Mucosa of stomach (tissue), 1 donor: Measurements from ENCODE around the gene AIG1.

ENCODE experiments used
- H3K27me3 ChIP-seq: one replicate; pipeline ENCODE4 v1.7.0; 2013; ENCODE audit warnings: mild to moderate bottlenecking, low read length; ENCODE audit not compliant: control insufficient read depth, insufficient read depth
- H3K36me3 ChIP-seq: one replicate; pipeline ENCODE4 v1.7.0; 2013; ENCODE audit warnings: low read length; ENCODE audit not compliant: control insufficient read depth, insufficient read depth
- H3K4me1 ChIP-seq: one replicate; pipeline ENCODE4 v1.7.0; 2013; ENCODE audit warnings: mild to moderate bottlenecking, low read length; ENCODE audit not compliant: control insufficient read depth, insufficient read depth
- H3K4me3 ChIP-seq: one replicate; pipeline ENCODE4 v1.7.0; 2013; ENCODE audit warnings: low read length
- H3K9ac ChIP-seq: one replicate; pipeline ENCODE4 v1.7.0; 2013; ENCODE audit warnings: mild to moderate bottlenecking, low read length, moderate library complexity
- H3K9me3 ChIP-seq: one replicate; pipeline ENCODE4 v1.7.0; 2013; ENCODE audit warnings: mild to moderate bottlenecking, low read length, moderate library complexity; ENCODE audit not compliant: control insufficient read depth
- donor health status: Pancreatic carcinoma.

Gene AIG1

GRCh38 chr6:143103916-143104315, 43.2 kb downstream of the AIG1 start:
- Histone ChIP-seq H3K36me3 (no peaks in the 10 kb centered on the region), H3K4me1 (no peaks in the 10 kb centered on the region), H3K9me3 (no peaks in the 10 kb centered on the region), H3K27me3 (no peaks in the 10 kb centered on the region), H3K4me3 (no peak overlapping the region), H3K9ac (no peak overlapping the region)

GRCh38 chr6:143107440-143107839, 46.8 kb downstream of the AIG1 start:
- Histone ChIP-seq H3K4me1 (no peaks in the 10 kb centered on the region), H3K36me3 (no peaks in the 10 kb centered on the region), H3K4me3 (no peak overlapping the region), H3K9ac (no peak overlapping the region), H3K27me3 (no peaks in the 10 kb centered on the region), H3K9me3 (no peaks in the 10 kb centered on the region)

GRCh38 chr6:143107911-143108761, 47.4 kb downstream of the AIG1 start:
- Histone ChIP-seq H3K9ac (no peak overlapping the region), H3K4me3 (no peak overlapping the region), H3K36me3 (no peaks in the 10 kb centered on the region), H3K9me3 (no peaks in the 10 kb centered on the region), H3K27me3 (no peaks in the 10 kb centered on the region), H3K4me1 (no peaks in the 10 kb centered on the region)

GRCh38 chr6:143109196-143109595, 48.5 kb downstream of the AIG1 start:
- no peak overlapping the region for H3K4me3 ChIP-seq
- no peak overlapping the region for H3K9ac ChIP-seq
- H3K27me3 ChIP-seq = no peaks in the 10 kb centered on the region
- H3K9me3 ChIP-seq = no peaks in the 10 kb centered on the region
- no peaks in the 10 kb centered on the region for H3K36me3 ChIP-seq
- no peaks in the 10 kb centered on the region for H3K4me1 ChIP-seq

- H3K9ac ChIP-seq = no peak overlapping the region
- no peaks in the 10 kb centered on the region for H3K4me1 ChIP-seq
- H3K36me3 ChIP-seq = no peaks in the 10 kb centered on the region
- no peaks in the 10 kb centered on the region for H3K27me3 ChIP-seq
- no peaks in the 10 kb centered on the region for H3K9me3 ChIP-seq
- no peak overlapping the region for H3K4me3 ChIP-seq
Measured at GRCh38 chr6:143110572-143110971, 49.9 kb downstream of the AIG1 start.

- Histone ChIP-seq H3K4me1 (no peaks in the 10 kb centered on the region), H3K36me3 (no peaks in the 10 kb centered on the region), H3K9me3 (no peaks in the 10 kb centered on the region), H3K9ac (no peak overlapping the region), H3K27me3 (no peaks in the 10 kb centered on the region), H3K4me3 (no peak overlapping the region)
Measured at GRCh38 chr6:143110996-143111395, 50.3 kb downstream of the AIG1 start.

- H3K4me1 ChIP-seq = no peaks in the 10 kb centered on the region
- H3K27me3 ChIP-seq = no peaks in the 10 kb centered on the region
- no peak overlapping the region for H3K4me3 ChIP-seq
- H3K36me3 ChIP-seq = no peaks in the 10 kb centered on the region
- no peak overlapping the region for H3K9ac ChIP-seq
- H3K9me3 ChIP-seq = no peaks in the 10 kb centered on the region
Measured at GRCh38 chr6:143111443-143111842, 50.8 kb downstream of the AIG1 start.

- Histone ChIP-seq H3K9me3 (no peaks in the 10 kb centered on the region), H3K9ac (no peak overlapping the region), H3K4me3 (no peak overlapping the region), H3K36me3 (no peaks in the 10 kb centered on the region), H3K4me1 (no peaks in the 10 kb centered on the region), H3K27me3 (no peaks in the 10 kb centered on the region)
Measured at GRCh38 chr6:143112084-143112768, 51.5 kb downstream of the AIG1 start.

- no peaks in the 10 kb centered on the region for H3K27me3 ChIP-seq
- H3K9me3 ChIP-seq = no peaks in the 10 kb centered on the region
- H3K4me3 ChIP-seq = no peak overlapping the region
- no peak overlapping the region for H3K9ac ChIP-seq
- no peaks in the 10 kb centered on the region for H3K4me1 ChIP-seq
- no peaks in the 10 kb centered on the region for H3K36me3 ChIP-seq
Measured at GRCh38 chr6:143112837-143113236, 52.1 kb downstream of the AIG1 start.

GRCh38 chr6:143115728-143116127, 55.0 kb downstream of the AIG1 start:
- no peak overlapping the region for H3K4me3 ChIP-seq
- no peaks in the 10 kb centered on the region for H3K27me3 ChIP-seq
- H3K4me1 ChIP-seq = no peaks in the 10 kb centered on the region
- H3K9ac ChIP-seq = no peak overlapping the region
- H3K9me3 ChIP-seq = no peaks in the 10 kb centered on the region
- H3K36me3 ChIP-seq = no peaks in the 10 kb centered on the region

- Histone ChIP-seq H3K4me1 (no peaks in the 10 kb centered on the region), H3K36me3 (no peaks in the 10 kb centered on the region), H3K9ac (no peak overlapping the region), H3K9me3 (no peaks in the 10 kb centered on the region), H3K27me3 (no peaks in the 10 kb centered on the region), H3K4me3 (no peak overlapping the region)
Measured at GRCh38 chr6:143117108-143117507, 56.4 kb downstream of the AIG1 start.

- Histone ChIP-seq H3K4me3 (no peak overlapping the region), H3K27me3 (no peaks in the 10 kb centered on the region), H3K9me3 (no peaks in the 10 kb centered on the region), H3K9ac (no peak overlapping the region), H3K36me3 (no peaks in the 10 kb centered on the region), H3K4me1 (no peaks in the 10 kb centered on the region)
Measured at GRCh38 chr6:143119260-143119659, 58.6 kb downstream of the AIG1 start.
